Body of pancreas (tissue), 2 donors: ENCODE measurements around the gene ATXN3L. TPM values are rescaled to one million over a fixed set of nuclear protein-coding genes. Genes with fewer than 3 reads are reported as not detected.

Source experiments
- total RNA-seq, 2 donors: library from RNA; depleted of rRNA; stranded (reverse); fragments of >200 nt; gene quantifications; one replicate each; pipeline ENCODE4 v1.1.0, GENCODE V29; 2016

The ATXN3L gene
- total RNA-seq, 2 donors from 2014 or later: not detected

Other genes starting within 250 kb of the ATXN3L start
- not detected for gene EGFL6, start 249.5 kb upstream of the ATXN3L start, total RNA-seq